ENCODE measurements around the gene TMEM128.
"Not testable (repeated sequence)": the region's sequence is repeated elsewhere in the genome, so short reads cannot be mapped to it uniquely, and the experiment has no call there.

Gene TMEM128

DNA sequence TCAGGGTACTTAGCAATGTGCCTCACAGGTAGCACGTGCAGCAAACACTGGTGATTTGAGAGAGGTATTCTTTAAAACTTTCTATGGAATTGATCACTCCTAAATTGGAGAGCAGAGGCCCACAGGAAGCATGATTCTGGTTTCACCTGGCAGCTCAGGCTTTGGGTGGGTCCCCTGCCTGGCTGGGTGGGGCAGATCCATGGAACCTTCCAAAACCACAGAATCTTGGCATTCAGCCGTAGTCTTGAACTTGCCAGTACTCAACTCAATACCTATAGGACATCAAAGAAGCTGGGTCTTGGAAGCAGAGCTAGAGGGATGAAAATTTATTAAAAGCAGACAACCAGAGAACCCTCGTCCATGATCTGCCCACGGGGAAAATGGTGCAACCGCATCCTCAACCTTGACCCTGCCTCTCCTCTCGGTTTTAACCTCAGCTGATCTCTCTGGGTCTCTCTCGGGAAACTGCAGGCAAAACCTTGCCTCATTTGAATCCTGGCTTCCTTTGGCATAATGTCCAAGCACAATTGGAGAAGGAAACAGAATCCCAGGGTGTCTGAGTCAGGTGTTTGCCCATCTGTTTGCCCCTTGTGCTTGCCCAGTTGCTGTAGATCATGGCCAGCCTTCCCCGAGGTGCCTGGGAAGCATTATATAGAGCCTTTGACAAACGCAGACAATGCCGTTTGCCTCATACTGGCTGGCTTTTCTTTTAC, 44.2 kb downstream of the TMEM128 start:
- FAIRE-seq (no peak), DNase-seq (ENCODE audit: extremely low spot score, insufficient read length, low read depth) (no peak)

DNA sequence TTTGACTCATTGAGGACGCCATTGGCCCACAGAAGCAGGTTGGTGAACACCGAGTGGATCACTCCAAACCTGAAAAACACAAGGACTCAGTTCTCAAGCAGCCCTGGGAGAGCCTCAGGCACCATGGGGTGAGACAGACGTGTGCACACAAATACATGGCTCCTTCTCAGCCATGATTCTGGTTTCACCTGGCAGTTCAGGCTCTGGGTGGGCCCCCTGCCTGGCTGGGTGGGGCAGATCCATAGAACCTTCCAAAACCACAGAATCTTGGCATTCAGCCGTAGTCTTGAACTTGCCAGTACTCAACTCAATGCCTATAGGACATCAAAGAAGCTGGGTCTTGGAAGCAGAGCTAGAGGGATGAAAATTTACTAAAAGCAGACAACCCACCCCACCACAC, 45.5 kb downstream of the TMEM128 start:
- DNase-seq (ENCODE audit: extremely low spot score, insufficient read length, low read depth) (no peak), FAIRE-seq (no peak)

DNA sequence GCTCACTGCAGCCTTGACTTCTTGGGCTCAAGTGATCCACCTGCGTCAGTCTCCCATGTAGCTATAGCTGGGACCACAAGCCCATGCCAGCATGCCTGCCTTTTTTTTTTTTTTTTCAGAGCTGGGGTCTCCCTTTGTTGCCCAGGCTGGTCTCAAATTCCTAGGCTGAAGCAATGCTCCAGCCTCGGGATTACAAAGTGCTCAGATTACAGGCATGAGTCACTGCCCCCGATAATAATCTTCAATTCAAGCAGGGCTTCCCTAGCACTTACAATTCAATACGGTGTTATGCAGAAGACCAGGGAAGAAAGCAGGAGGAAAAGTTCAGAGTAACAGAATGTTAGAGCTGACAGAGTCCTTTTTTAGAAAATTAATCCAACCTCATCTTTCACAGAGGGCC, 47.4 kb downstream of the TMEM128 start:
- FAIRE-seq = no peak

DNA sequence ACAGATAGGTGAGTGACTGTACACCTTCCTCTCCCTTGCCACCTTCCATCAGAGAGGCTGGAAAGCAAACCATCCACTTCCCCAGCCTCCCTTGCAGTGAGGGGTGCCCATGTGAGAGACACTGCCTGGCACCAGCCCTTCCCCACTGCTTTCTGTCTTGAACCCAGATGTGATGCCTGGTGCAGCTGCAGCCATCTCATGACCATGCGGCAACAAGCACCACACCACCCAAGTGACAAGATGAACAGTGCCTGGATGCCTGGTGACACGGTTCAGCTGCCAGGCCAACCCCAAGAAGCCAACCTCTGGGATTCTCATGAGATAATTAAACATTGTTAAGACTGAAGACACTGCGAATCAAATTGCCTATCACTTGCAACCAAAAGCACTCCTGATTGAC, 52.7 kb downstream of the TMEM128 start:
- DNase-seq (ENCODE audit: extremely low spot score, insufficient read length, low read depth) = no peak
- no peak for FAIRE-seq

More for the DNA sequence above, 47.4 kb downstream of the TMEM128 start:
- DNase-seq (ENCODE audit: extremely low spot score, insufficient read length, low read depth) = no peak

DNA sequence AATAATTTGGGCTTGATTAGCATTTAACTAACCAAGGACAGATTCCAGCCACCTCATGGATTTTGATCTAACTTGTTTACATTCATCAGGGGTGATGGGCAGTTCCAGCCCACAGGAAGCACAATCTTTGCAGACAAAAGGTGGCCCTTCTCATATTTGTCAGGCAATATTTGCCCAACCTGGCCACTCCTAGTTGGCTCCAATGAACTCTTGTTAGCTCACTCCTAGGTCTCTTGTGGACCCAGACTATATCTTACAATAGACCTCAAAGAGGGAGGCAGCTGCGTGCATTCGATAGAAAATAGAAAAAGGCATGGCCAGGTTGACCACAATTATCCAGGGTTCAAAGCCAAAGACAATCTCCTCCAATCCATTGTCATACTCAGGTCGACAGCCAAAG, 59.5 kb downstream of the TMEM128 start:
- DNase-seq (ENCODE audit: extremely low spot score, insufficient read length, low read depth); FAIRE-seq: not testable (repeated sequence)

Data from GM18507 (cell line).